Endothelial cell of umbilical vein (primary cell): ENCODE measurements around the gene CCDC73. TPM values are rescaled to one million over a fixed set of nuclear protein-coding genes. Genes with fewer than 3 reads are reported as not detected.
"Not testable (repeated sequence)": the region's sequence is repeated elsewhere in the genome, so short reads cannot be mapped to it uniquely, and the experiment has no call there.

Source experiments
- BruUV-seq: library from RNA; stranded (reverse); fragments of 400-500 nt; replicated peaks from 2 replicates; lab custom pipeline; 2021; lab: Mats Ljungman, UMichigan
- CTCF ChIA-PET: fragments of 300-600, 350-600 bp; sonication (Branson Sonifier 250); formaldehyde crosslinking; loops from one replicate; lab custom pipeline; 2021; ENCODE audit warnings: antibody characterized with exemption, inconsistent platforms; lab: Charles Lee
- POLR2A ChIA-PET: fragments of 300-600, 350-600 bp; sonication (Branson Sonifier 250); formaldehyde crosslinking; loops from one replicate; lab custom pipeline; 2021; ENCODE audit warnings: antibody characterized with exemption, inconsistent platforms; lab: Charles Lee
- DNase-seq: peaks from one replicate; pipeline ENCODE4 v3.0.0-alpha.2; 2011; ENCODE audit warnings: low read depth, low spot score
- FAIRE-seq: peaks from 2 replicates; lab custom pipeline; 2011; peaks lifted over from hg19 to GRCh38; lab: Jason Lieb, UNC
- H2AFZ ChIP-seq: 2 replicates; pipeline ENCODE4 v1.6.0; 2012; ENCODE audit warnings: low read depth, low read length, control low read depth, inconsistent platforms
- H3K27ac ChIP-seq: 2 replicates; pipeline ENCODE4 v1.5.1; 2011; ENCODE audit warnings: low read depth, mild to moderate bottlenecking, control low read depth, low read length, moderate library complexity; ENCODE audit not compliant: insufficient read depth
- H3K27me3 ChIP-seq, 2 experiments: 2 replicates each; pipeline versions ENCODE4 v1.6.0 to v1.6.1; 2011; ENCODE audit warnings: low read length in 2 of 2, mixed read lengths in 1 of 2; ENCODE audit not compliant: control insufficient read depth in 2 of 2, insufficient read depth in 2 of 2
- H3K36me3 ChIP-seq, 2 experiments: 2 replicates in 1 of 2; 3 replicates in 1 of 2; pipeline ENCODE4 v1.5.1; 2011; ENCODE audit warnings: low read length in 2 of 2, mild to moderate bottlenecking in 1 of 2, moderate library complexity in 1 of 2; ENCODE audit not compliant: control insufficient read depth in 2 of 2, insufficient read depth in 2 of 2; ENCODE audit errors: extremely low read depth in 1 of 2
- H3K4me1 ChIP-seq: 3 replicates; pipeline ENCODE4 v1.5.1; 2011; ENCODE audit warnings: mild to moderate bottlenecking, low read length; ENCODE audit not compliant: control insufficient read depth, insufficient read depth; ENCODE audit errors: extremely low read depth
- H3K4me2 ChIP-seq: 2 replicates; pipeline ENCODE4 v1.6.1; 2011; ENCODE audit warnings: low read length, control low read depth, mixed read lengths; ENCODE audit not compliant: insufficient read depth
- H3K4me3 ChIP-seq, 3 experiments: fragments of 200-600 bp in 1 of 3; sonication (generic), shearing (Covaris generic) in 1 of 3; replicated peaks in 1 of 3; 2 replicates each; pipeline ENCODE4 v1.5.1; 2011 to 2016; ENCODE audit warnings: control low read depth in 3 of 3, low read length in 3 of 3, mild to moderate bottlenecking in 2 of 3, inconsistent platforms in 1 of 3, low read depth in 1 of 3, moderate library complexity in 1 of 3; ENCODE audit not compliant: insufficient read depth in 1 of 3
- H3K79me2 ChIP-seq: 2 replicates; pipeline ENCODE4 v1.6.0; 2012; ENCODE audit warnings: low read length, inconsistent platforms; ENCODE audit not compliant: control insufficient read depth, insufficient read depth
- H3K9ac ChIP-seq: replicated peaks from 2 replicates; pipeline ENCODE3; 2011; ENCODE audit warnings: low read length, control low read depth; ENCODE audit not compliant: insufficient read depth; ENCODE audit errors: extremely low read depth
- H3K9me1 ChIP-seq: replicated peaks from 3 replicates; pipeline ENCODE4 v1.6.0; 2011; ENCODE audit warnings: mild to moderate bottlenecking, low read length; ENCODE audit not compliant: control insufficient read depth, insufficient read depth; ENCODE audit errors: extremely low read depth
- H3K9me3 ChIP-seq: replicated peaks from 2 replicates; pipeline ENCODE4 v1.5.1; 2012; ENCODE audit warnings: low read length, inconsistent platforms; ENCODE audit not compliant: control insufficient read depth, insufficient read depth
- H4K20me1 ChIP-seq: replicated peaks from 2 replicates; pipeline ENCODE3; 2011; ENCODE audit warnings: mild to moderate bottlenecking, low read length; ENCODE audit not compliant: control insufficient read depth, insufficient read depth; ENCODE audit errors: extremely low read depth
- EZH2 ChIP-seq: IDR thresholded peaks from 2 replicates; pipeline ENCODE4 v1.6.1; 2012; ENCODE audit warnings: borderline replicate concordance, low read depth, mild to moderate bottlenecking, moderate library complexity, low read length, inconsistent platforms; ENCODE audit not compliant: severe bottlenecking
- FOS ChIP-seq: IDR thresholded peaks from 2 replicates; pipeline ENCODE4 v1.6.1; 2011; ENCODE audit warnings: mild to moderate bottlenecking, low read length, moderate library complexity, borderline replicate concordance; ENCODE audit not compliant: insufficient read depth
- POLR2AphosphoS5 ChIP-seq: IDR thresholded peaks from 2 replicates; pipeline ENCODE4 v1.6.1; 2012; ENCODE audit warnings: low read depth, mild to moderate bottlenecking, control low read depth, low read length, moderate library complexity; ENCODE audit not compliant: insufficient read depth
- dilution Hi-C: fragments of 300-500 bp; cut with MboI; formaldehyde crosslinking; loops from one replicate; pipeline ENCODE4 v1.15.0; 2019; ENCODE audit warnings: low sequenced_read_pairs; ENCODE audit not compliant: extremely low pct_ligation_motif_present
- intact Hi-C: fragments of 100-400 bp; cut with micrococcal nuclease; formaldehyde crosslinking; loops from one replicate; pipeline ENCODE4 v1.10.0; 2022
- polyA plus RNA-seq, 4 experiments: library from polyadenylated mRNA; depleted of rRNA in 3 of 4; stranded (reverse) in 3 of 4; unstranded in 1 of 4; fragments of >200 nt; gene quantifications; 2 replicates each; pipeline versions ENCODE4 v1.2.1 to v1.2.3, GENCODE V29; 2011 to 2012; ENCODE audit warnings: missing spikeins in 1 of 4
- total RNA-seq: library from RNA; stranded (reverse); gene quantifications from 2 replicates; pipeline ENCODE4 v1.2.3, GENCODE V29; 2021

The CCDC73 gene
- total and polyA plus RNA-seq, 2 donors (not counting 3 experiments of a cell fraction or from before 2014, with no cell fraction given), result not detected

GRCh38 chr11:32780839-32781238, 13.6 kb downstream of the CCDC73 start:
- H3K36me3 ChIP-seq, POLR2A ChIA-PET, H3K4me1 ChIP-seq, H3K79me2 ChIP-seq, H2AFZ ChIP-seq, H3K9ac ChIP-seq, CTCF ChIA-PET, BruUV-seq, H3K9me1 ChIP-seq, FAIRE-seq, intact Hi-C loops, H3K9me3 ChIP-seq, DNase-seq, H3K4me2 ChIP-seq, dilution Hi-C loops, H3K27me3 ChIP-seq, H4K20me1 ChIP-seq, H3K27ac ChIP-seq, H3K4me3 ChIP-seq: not testable (repeated sequence)

- H3K79me2 ChIP-seq, result no peaks in the 10 kb centered on the region
- no peak overlapping the region for H3K27ac ChIP-seq
- intact Hi-C loops (no loop called here), dilution Hi-C loops (no loop called here)
- peaks cover 0 to 6% of the 10 kb centered on the region in 2 experiments for H3K27me3 ChIP-seq
- no peak overlapping the region for H3K9ac ChIP-seq
- no peak for DNase-seq
- no peaks in the 10 kb centered on the region for H3K9me3 ChIP-seq
- no peaks in the 10 kb centered on the region for H3K4me1 ChIP-seq
- no peaks in the 10 kb centered on the region for H3K9me1 ChIP-seq
- H3K4me3 ChIP-seq, result no peak overlapping the region
- no peak overlapping the region for H2AFZ ChIP-seq
- no peaks in the 10 kb centered on the region for H3K36me3 ChIP-seq
- ChIA-PET CTCF (interaction anchor here (1.1 kb wide), 1 partner anchor 14 kb away, joined by 6 read pairs; no protein-coding TSS in a partner anchor), POLR2A (no interaction called here)
- H4K20me1 ChIP-seq, result no peaks in the 10 kb centered on the region
- FAIRE-seq, result no peak
- TF ChIP-seq POLR2AphosphoS5, result no peak
- TF ChIP-seq FOS, result no peak
- no peak for TF ChIP-seq EZH2
- BruUV-seq, result no TSS peak
- H3K4me2 ChIP-seq, result no peak overlapping the region
Observed at GRCh38 chr11:32779136-32779535, 15.3 kb downstream of the CCDC73 start.
